HepG2 (cell line): ENCODE results near the gene WFDC13. TPM values are rescaled to one million over a fixed set of nuclear protein-coding genes. Genes with fewer than 3 reads are reported as not detected.
A peak's percentile ranks its signal among the peaks of the same experiment; 100 is the strongest.

Experiments
- BORCS8-MEF2B ChIP-seq: sonication (generic); formaldehyde crosslinking; IDR thresholded peaks from 2 replicates; pipeline ENCODE4 v1.8.0; 2022; ENCODE audit warnings: mild to moderate bottlenecking, missing genetic modification reagents
- HNF4A ChIP-seq: sonication (generic); formaldehyde crosslinking; IDR thresholded peaks from 2 replicates; pipeline ENCODE4 v1.4.0; 2020; ENCODE audit warnings: missing genetic modification reagents
- HOXA3 ChIP-seq: sonication (generic); formaldehyde crosslinking; IDR thresholded peaks from 2 replicates; pipeline ENCODE4 v1.5.0; 2020; ENCODE audit warnings: missing genetic modification reagents
- JDP2 ChIP-seq: sonication (generic); formaldehyde crosslinking; IDR thresholded peaks from 2 replicates; pipeline ENCODE4 v1.8.1; 2022; ENCODE audit warnings: missing genetic modification reagents, borderline replicate concordance
- NRL ChIP-seq: sonication (generic); formaldehyde crosslinking; IDR thresholded peaks from 2 replicates; pipeline ENCODE4 v1.5.0; 2020; ENCODE audit warnings: missing genetic modification reagents, mild to moderate bottlenecking, moderate library complexity, borderline replicate concordance
- PRMT3 ChIP-seq: sonication (generic); formaldehyde crosslinking; IDR thresholded peaks from 2 replicates; pipeline ENCODE4 v1.8.1; 2022; ENCODE audit warnings: low read depth, mild to moderate bottlenecking, moderate library complexity, missing genetic modification reagents, borderline replicate concordance
- SMAD3 ChIP-seq: sonication (generic); formaldehyde crosslinking; IDR thresholded peaks from 2 replicates; pipeline ENCODE4 v1.4.0; 2020; ENCODE audit warnings: missing genetic modification reagents
- TSC22D2 ChIP-seq: sonication (generic); formaldehyde crosslinking; IDR thresholded peaks from 2 replicates; pipeline ENCODE4 v1.5.1; 2020; ENCODE audit warnings: missing genetic modification reagents, mild to moderate bottlenecking, borderline replicate concordance
- ZNF264 ChIP-seq: sonication (generic); formaldehyde crosslinking; IDR thresholded peaks from 2 replicates; pipeline ENCODE4 v1.4.0; 2020; ENCODE audit warnings: missing genetic modification reagents
- ZNF431 ChIP-seq: sonication (generic); formaldehyde crosslinking; IDR thresholded peaks from 2 replicates; pipeline ENCODE4 v1.9.0; 2022; ENCODE audit warnings: missing genetic modification reagents, low read depth, mild to moderate bottlenecking, borderline replicate concordance
- ZNF432 ChIP-seq: sonication (generic); formaldehyde crosslinking; IDR thresholded peaks from 2 replicates; pipeline ENCODE4 v1.5.0; 2020; ENCODE audit warnings: missing genetic modification reagents, mild to moderate bottlenecking, borderline replicate concordance
- ZNF614 ChIP-seq: IDR thresholded peaks from 2 replicates; pipeline ENCODE4 v1.6.1; 2018; ENCODE audit warnings: missing biosample characterization, missing genetic modification reagents, inconsistent platforms, borderline replicate concordance
- polyA plus RNA-seq, 8 experiments: library from polyadenylated mRNA; depleted of rRNA in 3 of 8; stranded (reverse) in 7 of 8; unstranded in 1 of 8; fragments of >200 nt; fragmentation: Illumina TruSeq in 4 of 8; extraction: Trizol in 4 of 8; gene quantifications; 2 replicates each; pipeline versions ENCODE4 v1.2.1 to v1.2.3, GENCODE V29; 2011 to 2016; ENCODE audit warnings: low read depth in 4 of 8, missing spikeins in 1 of 8, mixed read lengths in 1 of 8; ENCODE audit not compliant: insufficient read depth in 1 of 8
- total RNA-seq, 5 experiments: library from RNA; depleted of rRNA; stranded (reverse); fragments of >200 nt; fragmentation: Illumina TruSeq; extraction: Trizol; gene quantifications; 2 replicates each; pipeline ENCODE4 v1.2.3, GENCODE V29; 2016; ENCODE audit warnings: low read depth in 1 of 5
- TF ChIP-seq, protein P1 (sequence below): sonication (generic); formaldehyde crosslinking; IDR thresholded peaks from 2 replicates; pipeline ENCODE4 v1.5.0; 2020; ENCODE audit warnings: mild to moderate bottlenecking, missing genetic modification reagents
- TF ChIP-seq, protein P2 (sequence below): sonication (generic); formaldehyde crosslinking; conservative IDR thresholded peaks from 2 replicates; pipeline ENCODE4 v1.4.0; 2020; ENCODE audit warnings: missing genetic modification reagents
- TF ChIP-seq, protein P3 (sequence below): IDR thresholded peaks from 2 replicates; pipeline ENCODE4 v1.6.1; 2018; ENCODE audit warnings: missing genetic modification reagents, mild to moderate bottlenecking, missing compliant biosample characterization
- TF ChIP-seq, protein P4 (sequence below): sonication (generic); formaldehyde crosslinking; IDR thresholded peaks from 2 replicates; pipeline ENCODE4 v1.8.0; 2022; ENCODE audit warnings: mild to moderate bottlenecking, missing genetic modification reagents, borderline replicate concordance
- TF ChIP-seq, protein P5 (sequence below): IDR thresholded peaks from 2 replicates; pipeline ENCODE4 v1.6.1; 2016; ENCODE audit warnings: low read depth, missing genetic modification reagents, missing compliant biosample characterization

Gene WFDC13
- total and polyA plus RNA-seq, 2 of the 13 experiments (the other 11 are each of a cell fraction or from before 2014, with no cell fraction given), result not detected

DNA sequence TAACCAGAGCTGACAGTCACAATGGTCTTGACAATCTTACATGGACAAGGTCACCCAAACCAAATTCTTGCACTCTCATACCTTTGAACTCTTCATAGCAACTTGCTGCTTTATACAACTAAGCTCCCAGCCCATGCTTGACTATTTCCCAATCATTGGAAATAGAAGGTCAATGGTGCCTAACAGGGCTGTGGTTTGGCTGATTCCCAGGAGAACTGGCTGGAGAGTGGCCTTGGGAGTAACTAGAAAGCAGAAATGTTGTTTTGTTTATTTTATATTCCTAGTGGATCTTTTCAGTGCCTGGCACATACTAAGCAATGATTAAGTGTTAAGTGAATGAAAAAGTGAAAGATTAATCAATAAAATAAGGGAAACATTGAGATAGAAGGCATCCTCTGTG is 23.3 kb downstream of the WFDC13 start (continued):
- TF ChIP-seq, protein P1, sequence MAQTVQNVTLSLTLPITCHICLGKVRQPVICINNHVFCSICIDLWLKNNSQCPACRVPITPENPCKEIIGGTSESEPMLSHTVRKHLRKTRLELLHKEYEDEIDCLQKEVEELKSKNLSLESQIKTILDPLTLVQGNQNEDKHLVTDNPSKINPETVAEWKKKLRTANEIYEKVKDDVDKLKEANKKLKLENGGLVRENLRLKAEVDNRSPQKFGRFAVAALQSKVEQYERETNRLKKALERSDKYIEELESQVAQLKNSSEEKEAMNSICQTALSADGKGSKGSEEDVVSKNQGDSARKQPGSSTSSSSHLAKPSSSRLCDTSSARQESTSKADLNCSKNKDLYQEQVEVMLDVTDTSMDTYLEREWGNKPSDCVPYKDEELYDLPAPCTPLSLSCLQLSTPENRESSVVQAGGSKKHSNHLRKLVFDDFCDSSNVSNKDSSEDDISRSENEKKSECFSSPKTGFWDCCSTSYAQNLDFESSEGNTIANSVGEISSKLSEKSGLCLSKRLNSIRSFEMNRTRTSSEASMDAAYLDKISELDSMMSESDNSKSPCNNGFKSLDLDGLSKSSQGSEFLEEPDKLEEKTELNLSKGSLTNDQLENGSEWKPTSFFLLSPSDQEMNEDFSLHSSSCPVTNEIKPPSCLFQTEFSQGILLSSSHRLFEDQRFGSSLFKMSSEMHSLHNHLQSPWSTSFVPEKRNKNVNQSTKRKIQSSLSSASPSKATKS (CRISPR knock-in tag), result no peak
- TF ChIP-seq, protein P2, sequence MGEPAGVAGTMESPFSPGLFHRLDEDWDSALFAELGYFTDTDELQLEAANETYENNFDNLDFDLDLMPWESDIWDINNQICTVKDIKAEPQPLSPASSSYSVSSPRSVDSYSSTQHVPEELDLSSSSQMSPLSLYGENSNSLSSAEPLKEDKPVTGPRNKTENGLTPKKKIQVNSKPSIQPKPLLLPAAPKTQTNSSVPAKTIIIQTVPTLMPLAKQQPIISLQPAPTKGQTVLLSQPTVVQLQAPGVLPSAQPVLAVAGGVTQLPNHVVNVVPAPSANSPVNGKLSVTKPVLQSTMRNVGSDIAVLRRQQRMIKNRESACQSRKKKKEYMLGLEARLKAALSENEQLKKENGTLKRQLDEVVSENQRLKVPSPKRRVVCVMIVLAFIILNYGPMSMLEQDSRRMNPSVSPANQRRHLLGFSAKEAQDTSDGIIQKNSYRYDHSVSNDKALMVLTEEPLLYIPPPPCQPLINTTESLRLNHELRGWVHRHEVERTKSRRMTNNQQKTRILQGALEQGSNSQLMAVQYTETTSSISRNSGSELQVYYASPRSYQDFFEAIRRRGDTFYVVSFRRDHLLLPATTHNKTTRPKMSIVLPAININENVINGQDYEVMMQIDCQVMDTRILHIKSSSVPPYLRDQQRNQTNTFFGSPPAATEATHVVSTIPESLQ, result no peak
- TF ChIP-seq JDP2 (CRISPR knock-in tag) (no peak), ZNF614 (CRISPR knock-in tag) (peak; percentile 77; the same call in 1 of the 2 replicates), SMAD3 (CRISPR knock-in tag) (peak; percentile 81; the same call in 1 of the 2 replicates), HOXA3 (peak; percentile 26; the same call in 1 of the 2 replicates), HNF4A (CRISPR knock-in tag) (peak; percentile 96), ZNF431 (CRISPR knock-in tag) (no peak), TSC22D2 (CRISPR knock-in tag) (no peak), BORCS8-MEF2B (0 out of 2 replicates have a peak, but pooled peaks have one; percentile 47), PRMT3 (no peak), ZNF432 (no peak), NRL (CRISPR knock-in tag) (no peak), ZNF264 (CRISPR knock-in tag) (peak; percentile 64; the same call in 1 of the 2 replicates)
- TF ChIP-seq, protein P3, sequence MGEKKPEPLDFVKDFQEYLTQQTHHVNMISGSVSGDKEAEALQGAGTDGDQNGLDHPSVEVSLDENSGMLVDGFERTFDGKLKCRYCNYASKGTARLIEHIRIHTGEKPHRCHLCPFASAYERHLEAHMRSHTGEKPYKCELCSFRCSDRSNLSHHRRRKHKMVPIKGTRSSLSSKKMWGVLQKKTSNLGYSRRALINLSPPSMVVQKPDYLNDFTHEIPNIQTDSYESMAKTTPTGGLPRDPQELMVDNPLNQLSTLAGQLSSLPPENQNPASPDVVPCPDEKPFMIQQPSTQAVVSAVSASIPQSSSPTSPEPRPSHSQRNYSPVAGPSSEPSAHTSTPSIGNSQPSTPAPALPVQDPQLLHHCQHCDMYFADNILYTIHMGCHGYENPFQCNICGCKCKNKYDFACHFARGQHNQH (CRISPR knock-in tag), result peak; percentile 67; the same call in 1 of the 2 replicates
- TF ChIP-seq, protein P4, sequence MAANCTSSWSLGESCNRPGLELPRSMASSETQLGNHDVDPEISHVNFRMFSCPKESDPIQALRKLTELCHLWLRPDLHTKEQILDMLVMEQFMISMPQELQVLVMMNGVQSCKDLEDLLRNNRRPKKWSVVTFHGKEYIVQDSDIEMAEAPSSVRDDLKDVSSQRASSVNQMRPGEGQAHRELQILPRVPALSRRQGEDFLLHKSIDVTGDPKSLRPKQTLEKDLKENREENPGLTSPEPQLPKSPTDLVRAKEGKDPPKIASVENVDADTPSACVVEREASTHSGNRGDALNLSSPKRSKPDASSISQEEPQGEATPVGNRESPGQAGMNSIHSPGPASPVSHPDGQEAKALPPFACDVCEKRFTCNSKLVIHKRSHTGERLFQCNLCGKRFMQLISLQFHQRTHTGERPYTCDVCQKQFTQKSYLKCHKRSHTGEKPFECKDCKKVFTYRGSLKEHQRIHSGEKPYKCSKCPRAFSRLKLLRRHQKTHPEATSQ, result 0 out of 2 replicates have a peak, but pooled peaks have one; percentile 34
- TF ChIP-seq, protein P5, sequence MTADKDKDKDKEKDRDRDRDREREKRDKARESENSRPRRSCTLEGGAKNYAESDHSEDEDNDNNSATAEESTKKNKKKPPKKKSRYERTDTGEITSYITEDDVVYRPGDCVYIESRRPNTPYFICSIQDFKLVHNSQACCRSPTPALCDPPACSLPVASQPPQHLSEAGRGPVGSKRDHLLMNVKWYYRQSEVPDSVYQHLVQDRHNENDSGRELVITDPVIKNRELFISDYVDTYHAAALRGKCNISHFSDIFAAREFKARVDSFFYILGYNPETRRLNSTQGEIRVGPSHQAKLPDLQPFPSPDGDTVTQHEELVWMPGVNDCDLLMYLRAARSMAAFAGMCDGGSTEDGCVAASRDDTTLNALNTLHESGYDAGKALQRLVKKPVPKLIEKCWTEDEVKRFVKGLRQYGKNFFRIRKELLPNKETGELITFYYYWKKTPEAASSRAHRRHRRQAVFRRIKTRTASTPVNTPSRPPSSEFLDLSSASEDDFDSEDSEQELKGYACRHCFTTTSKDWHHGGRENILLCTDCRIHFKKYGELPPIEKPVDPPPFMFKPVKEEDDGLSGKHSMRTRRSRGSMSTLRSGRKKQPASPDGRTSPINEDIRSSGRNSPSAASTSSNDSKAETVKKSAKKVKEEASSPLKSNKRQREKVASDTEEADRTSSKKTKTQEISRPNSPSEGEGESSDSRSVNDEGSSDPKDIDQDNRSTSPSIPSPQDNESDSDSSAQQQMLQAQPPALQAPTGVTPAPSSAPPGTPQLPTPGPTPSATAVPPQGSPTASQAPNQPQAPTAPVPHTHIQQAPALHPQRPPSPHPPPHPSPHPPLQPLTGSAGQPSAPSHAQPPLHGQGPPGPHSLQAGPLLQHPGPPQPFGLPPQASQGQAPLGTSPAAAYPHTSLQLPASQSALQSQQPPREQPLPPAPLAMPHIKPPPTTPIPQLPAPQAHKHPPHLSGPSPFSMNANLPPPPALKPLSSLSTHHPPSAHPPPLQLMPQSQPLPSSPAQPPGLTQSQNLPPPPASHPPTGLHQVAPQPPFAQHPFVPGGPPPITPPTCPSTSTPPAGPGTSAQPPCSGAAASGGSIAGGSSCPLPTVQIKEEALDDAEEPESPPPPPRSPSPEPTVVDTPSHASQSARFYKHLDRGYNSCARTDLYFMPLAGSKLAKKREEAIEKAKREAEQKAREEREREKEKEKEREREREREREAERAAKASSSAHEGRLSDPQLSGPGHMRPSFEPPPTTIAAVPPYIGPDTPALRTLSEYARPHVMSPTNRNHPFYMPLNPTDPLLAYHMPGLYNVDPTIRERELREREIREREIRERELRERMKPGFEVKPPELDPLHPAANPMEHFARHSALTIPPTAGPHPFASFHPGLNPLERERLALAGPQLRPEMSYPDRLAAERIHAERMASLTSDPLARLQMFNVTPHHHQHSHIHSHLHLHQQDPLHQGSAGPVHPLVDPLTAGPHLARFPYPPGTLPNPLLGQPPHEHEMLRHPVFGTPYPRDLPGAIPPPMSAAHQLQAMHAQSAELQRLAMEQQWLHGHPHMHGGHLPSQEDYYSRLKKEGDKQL (CRISPR knock-in tag), result 0 out of 2 replicates have a peak, but pooled peaks have one; percentile 45
